T-helper 9 cell (primary cell): ENCODE measurements around the gene L3MBTL1.
A peak's percentile ranks its signal among the peaks of the same experiment; 100 is the strongest.

Source experiments
- DNase-seq: peaks from one replicate; pipeline ENCODE4 v3.0.0-alpha.2; 2020

L3MBTL1 gene

DNA sequence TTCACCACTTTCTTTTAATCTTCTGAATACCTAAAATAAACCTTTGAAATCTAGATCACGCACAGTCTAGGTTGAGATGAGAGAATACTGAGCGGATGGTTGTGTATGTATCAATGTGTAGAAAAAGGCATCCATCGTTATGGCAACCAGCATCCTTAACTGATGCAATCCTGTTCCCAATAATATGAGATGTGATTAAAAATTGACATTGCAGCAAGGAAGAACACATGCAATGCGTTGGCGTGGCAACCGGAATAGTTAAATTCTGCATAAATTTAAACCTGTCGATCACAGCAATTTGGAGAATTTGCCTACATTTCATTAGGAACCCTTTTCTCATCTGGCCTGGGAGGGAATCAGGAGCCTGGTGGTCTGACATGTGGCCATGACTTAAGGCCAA, 1.3 kb upstream of the L3MBTL1 start:
- no peak for DNase-seq

DNA sequence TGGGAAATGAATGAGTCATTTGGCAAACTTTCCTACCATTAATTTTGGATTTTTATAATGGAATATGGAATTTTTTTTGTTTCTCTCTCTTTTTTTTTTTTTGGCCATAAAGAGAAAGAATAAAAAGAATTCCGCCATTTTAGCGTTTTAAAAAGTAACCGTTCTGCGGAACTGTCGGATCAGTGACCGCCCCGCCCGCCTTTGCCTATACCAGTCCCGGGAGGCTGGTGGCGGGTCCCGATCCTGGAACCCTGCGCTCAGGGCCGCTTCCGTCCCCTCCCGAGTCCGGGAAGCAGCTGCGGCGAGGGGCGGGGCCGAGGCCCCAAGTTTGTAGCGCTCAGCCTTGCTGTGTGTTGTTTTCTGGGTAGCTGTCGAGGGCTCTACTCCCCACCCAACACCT, 609 bp downstream of the L3MBTL1 start:
- DNase-seq: no peak

DNA sequence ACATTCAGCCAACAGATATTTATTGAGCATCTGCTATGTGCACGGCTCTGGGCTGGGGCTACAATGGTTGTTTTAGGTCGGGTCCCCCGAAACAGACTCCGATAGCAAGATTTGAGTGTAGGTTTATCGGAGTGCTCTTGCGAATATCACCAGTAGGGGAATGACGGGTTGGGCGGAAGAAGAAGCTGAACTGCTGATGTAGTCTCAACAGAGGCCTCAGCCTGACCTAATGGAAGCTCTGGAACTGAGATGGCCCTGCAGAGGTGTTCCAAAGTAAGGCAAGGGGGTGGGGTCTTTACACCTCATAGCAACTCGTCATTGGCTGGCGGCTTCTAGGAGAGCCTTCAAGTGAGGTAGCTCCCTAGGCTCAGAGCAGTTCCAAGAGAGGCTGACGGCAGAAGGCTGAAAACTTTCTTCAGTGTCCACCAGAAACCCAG, 1.1 kb downstream of the L3MBTL1 start:
- DNase-seq: no peak

GRCh38 chr20:43511879-43512278, 4.4 kb downstream of the L3MBTL1 start:
- no peak for DNase-seq

DNA sequence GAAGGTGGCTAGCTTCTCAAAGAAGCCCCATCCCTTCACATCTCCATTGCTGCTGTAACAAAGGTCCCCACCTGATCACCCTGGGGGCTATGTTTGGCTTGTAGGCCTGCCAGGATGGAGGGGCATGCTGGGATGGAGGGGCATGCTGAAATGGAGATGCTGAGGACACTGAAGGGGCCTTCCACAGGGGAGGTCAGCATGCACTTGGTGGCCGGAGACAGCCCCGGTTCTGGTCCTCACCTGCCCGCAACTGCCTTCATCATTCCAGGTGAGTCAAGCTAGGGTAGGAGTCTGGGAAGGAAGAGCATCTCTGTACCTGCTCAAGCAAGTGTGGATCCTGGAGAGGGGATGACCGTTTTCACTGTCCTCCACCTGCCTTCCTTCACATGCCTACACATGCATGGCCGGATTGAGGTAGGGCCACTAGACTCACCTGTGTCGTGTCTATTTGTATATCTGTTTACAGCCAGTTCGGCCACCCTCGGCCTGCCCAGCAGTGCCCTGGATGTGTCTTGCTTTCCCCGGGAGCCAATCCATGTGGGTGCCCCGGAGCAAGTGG, 6.0 kb downstream of the L3MBTL1 start:
- DNase-seq: no peak

GRCh38 chr20:43513931-43514647, 6.6 kb downstream of the L3MBTL1 start:
- peak; percentile 82 for DNase-seq

DNA sequence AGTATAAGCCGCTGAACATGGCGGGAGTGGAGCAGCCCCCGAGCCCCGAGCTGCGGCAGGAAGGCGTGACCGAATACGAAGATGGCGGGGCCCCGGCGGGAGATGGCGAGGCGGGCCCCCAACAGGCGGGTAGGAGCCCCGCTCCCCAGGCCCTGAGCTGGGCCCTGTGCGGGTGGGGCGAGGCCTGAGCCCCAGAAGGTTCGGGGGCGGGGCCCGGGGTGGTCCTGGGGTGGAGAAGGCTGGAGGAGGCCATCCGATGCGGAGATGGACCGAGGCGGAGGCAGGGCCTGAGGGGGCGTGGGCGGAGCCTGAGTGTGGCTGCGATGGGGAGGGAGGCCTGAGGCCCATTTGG, 7.1 kb downstream of the L3MBTL1 start:
- DNase-seq: no peak

- no peak for DNase-seq
These were observed 8.1 kb downstream of the L3MBTL1 start for GRCh38 chr20:43515628-43516027.

GRCh38 chr20:43516251-43516824, 8.8 kb downstream of the L3MBTL1 start:
- no peak for DNase-seq

DNA sequence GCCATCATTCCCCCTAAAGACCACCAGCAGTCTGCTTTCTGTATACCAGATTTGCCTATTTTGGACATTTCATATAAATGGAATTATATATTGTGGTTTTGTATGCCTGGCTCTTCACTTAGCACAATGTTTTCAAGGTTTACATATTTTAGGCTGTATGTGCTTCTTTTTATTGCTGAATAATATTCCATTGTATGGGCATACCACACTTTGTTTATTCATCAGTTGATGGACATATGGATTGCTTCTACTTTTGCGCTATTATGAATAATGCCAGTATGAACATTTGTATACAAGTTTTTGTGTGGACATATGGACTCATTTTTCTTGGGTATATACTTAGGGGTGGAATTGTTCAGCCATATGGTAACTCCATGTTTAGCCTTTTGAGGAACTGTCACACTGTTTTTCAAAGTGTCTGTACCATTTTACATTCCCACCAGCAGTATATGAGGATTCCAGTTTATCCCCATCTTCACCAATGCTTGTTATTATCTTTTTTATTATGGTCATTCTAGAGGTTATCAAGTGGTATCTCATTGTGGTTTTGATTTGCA, 12.7 kb downstream of the L3MBTL1 start:
- no peak for DNase-seq

- DNase-seq: no peak
These were observed 17.5 kb downstream of the L3MBTL1 start for GRCh38 chr20:43525021-43525420.

- no peak for DNase-seq
These were observed 20.9 kb downstream of the L3MBTL1 start for GRCh38 chr20:43528258-43528875.

DNA sequence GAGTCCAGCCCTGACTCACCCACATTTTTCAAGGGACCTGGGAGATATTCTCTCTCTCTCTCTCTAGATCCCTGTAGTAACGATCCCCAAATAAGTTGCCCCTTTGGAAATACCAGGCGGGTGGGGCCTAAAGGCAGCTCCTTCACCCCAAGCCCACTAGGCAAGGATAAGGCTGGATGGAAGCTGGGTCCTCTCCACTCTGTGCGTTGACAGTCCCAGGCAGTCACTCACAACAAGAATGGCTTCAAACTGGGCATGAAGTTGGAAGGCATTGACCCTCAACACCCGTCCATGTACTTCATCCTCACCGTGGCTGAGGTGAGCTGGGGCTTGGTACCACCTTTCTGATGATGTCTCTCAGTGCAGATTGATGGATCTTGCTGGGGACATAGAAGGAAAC, 21.6 kb downstream of the L3MBTL1 start:
- DNase-seq: no peak

DNA sequence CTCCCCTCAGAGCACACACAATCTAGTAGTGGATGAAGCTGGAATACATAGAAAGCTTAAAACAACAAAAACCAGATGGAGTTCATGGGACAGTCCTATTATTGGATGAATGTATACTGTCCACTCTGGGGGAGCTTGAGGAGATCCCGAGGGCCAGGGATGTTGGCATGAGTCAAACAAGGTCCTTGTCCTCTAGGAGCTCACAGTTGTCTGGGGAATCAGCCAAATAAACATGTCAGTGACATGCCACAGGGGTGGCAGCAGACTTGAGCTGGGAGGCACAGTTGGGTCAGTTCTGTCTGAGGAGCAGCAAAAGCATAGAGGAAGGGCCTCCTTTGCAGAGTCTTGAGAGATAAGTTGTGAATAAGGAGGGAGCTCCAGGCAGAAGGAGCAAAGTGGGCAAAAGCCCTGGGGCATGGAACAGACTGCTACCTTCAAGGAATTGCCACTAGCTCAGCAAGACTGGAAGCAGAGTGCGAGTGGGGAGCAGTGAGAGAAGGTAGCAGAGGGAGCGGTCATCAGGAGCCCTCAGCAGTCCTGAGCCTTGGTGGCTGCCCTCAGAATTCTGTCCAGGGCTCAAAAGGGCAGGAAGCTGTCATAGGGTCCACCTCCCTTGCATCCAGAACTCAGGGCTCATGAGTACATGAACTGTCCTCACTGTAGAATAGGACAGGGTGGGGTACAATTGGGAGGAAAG, 22.1 kb downstream of the L3MBTL1 start:
- DNase-seq: no peak

GRCh38 chr20:43530321-43531090, 23.0 kb downstream of the L3MBTL1 start:
- DNase-seq: no peak

DNA sequence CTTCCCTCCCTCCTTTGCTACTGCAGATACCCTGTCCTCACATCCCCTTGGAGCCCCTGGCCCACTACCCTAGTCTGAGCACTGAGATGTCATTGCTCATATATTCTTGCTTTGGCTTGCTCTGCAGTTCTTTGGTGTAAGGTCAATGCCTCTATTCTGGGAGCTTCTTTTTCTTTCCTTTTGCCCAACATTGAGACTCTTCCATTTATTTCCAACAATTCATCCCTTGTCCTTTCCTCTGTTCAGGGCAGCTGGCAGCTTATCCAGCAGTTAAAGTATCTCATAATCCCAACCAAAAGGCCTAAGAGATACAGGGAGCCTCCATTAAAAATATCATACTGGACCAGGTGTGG, 23.6 kb downstream of the L3MBTL1 start:
- DNase-seq: no peak

- DNase-seq: no peak
These were observed 25.0 kb downstream of the L3MBTL1 start for GRCh38 chr20:43532416-43533055.

DNA sequence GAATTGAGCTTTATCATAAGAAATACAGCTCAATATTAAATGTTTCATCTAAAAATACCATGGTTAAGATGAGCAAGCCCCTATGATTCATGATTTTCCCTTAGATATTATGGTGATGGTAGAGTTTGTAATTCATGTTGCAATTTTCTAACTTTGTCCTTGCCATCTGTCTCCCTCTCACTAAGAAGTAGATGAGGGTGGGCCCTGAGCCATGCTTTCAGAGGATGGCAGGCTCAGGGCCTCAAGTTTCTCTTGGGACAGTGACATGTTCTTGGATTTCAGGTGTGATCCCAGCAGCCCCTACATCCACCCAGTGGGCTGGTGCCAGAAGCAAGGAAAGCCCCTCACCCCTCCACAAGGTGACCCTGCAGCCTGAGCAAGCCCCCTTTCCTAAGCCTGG, 25.6 kb downstream of the L3MBTL1 start:
- DNase-seq: no peak

DNA sequence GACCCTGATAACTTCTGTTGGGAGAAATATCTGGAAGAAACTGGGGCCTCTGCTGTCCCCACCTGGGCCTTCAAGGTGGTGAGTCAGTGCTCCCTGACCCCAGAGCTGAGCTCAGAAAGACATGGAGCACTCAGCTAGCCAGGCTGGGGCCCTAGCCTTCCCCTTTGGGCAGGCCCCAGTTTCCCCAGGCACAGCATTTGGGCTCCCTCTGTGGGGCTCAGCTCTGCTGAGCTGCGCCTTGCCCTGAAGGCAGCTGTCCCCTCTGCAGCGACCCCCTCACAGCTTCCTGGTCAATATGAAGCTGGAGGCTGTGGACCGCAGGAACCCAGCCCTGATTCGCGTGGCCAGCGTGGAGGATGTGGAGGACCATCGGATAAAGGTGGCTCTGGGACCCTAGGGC, 26.5 kb downstream of the L3MBTL1 start:
- DNase-seq: no peak

DNA sequence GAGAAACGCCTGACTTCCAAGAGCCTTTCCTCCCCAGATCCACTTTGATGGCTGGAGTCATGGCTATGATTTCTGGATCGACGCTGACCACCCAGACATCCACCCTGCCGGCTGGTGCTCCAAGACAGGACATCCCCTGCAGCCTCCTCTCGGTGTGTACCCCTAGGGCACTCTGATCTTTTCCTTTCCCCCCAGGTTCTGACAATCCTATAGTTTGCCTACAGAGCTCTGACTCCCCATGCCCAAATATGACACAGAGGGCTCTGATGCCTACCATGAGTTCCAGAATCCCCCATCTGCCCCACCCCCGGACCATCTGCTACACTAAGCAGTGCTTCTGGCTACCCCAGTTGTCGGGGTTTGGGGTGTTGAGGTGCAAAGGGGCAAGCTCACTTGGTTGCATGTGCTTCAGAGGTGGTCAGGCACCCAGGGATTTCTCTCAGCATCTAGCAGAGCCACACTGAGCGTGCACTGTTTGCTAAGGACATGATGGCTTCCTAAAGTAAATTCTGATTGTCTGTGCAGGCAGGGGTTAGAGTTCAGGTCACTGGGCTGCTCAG, 27.4 kb downstream of the L3MBTL1 start:
- DNase-seq: no peak

- DNase-seq: no peak
These were observed 28.0 kb downstream of the L3MBTL1 start for GRCh38 chr20:43535370-43536004.
